ENCODE results near the gene TCF7L1.

GRCh38 chr2:85243101-85244072 is 110.2 kb downstream of the TCF7L1 start:
- peak in 2 of 4 experiments; percentile 31 to 39 for TF ChIP-seq CTCF (IDR thresholded peaks at IDR 0.05)
- no peak for TF ChIP-seq POLR2A (IDR thresholded peaks at IDR 0.05)

Measured in uterus (tissue), 2 donors.